Measurements from ENCODE around the gene ARPP21.
A peak's percentile ranks its signal among the peaks of the same experiment; 100 is the strongest.

ARPP21 gene

DNA sequence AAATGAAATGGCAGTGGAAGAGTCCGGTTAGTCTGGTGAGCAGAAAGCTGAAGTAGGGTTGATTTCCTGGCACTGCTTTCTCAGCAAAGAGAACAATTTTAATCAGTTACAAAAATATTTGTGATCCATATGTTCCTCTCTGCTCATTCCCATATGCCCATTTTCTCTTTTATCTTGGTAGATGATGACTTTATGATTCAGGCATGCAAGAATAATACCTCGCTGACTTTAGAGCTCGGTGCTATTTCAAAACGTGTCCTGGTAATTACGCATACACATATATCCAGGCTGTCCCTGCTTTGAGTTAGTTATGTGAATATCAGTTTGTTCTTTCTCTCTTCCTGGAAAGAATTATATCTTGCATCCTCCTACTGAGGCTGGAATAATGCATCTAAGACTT is 38.5 kb downstream of the ARPP21 start:
- no peak for DNase-seq

DNA sequence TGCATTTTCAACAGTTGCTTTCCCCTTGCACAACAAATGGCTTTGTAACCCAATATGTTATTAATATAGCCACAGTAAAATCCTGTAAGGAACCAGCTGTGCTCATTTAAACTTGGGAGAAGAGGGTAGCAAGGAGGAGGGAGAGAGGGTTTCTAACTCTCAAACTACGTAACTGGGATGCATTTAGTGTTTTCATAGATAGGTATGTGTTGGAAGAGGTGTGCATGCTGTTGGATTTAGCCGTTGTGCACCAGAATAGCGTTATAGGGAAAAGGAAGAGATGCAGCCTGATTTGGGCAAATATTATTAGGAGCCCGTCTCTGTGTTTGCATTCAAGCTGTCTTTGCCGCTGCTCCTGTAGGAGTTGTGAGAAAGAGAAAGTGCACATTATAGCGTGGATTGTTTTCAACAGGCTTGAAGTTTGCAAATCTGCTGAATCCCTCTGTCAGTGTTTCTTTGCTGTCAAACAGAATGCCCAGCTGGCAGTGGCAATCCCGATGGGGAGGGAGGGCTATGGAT is 39.4 kb downstream of the ARPP21 start:
- peak; percentile 38 for DNase-seq

DNA sequence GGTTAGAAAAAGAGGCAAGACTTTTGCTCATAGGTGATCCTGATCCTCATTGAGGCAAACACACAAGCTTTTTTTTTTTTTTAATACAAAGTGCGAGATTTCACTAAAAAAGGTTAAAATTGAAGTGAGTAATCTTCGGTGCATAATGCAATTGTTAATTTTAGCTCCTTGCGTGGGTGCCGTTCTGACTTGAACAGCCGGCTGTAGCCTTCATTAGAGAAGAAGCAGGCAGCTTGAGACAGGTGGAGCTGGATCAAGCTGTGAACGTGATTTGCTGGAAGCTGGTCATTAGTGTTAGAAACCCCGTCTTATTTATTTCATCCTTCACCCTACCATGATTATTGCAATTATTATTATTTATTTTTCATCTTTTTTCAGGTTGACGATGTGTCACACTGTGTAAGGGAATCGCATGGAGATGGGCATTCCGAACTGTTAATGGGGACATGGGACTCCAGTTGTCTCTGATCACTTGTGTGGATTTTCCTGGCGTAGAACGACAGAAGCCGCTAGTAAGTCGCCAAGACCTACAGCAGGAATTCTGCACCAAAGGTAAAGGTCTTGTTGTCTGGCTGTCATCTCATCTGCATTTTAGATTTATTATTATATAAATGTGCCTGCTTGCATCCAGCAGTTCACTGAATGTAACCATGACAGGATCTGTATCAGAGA is 40.2 kb downstream of the ARPP21 start:
- no peak for DNase-seq

DNA sequence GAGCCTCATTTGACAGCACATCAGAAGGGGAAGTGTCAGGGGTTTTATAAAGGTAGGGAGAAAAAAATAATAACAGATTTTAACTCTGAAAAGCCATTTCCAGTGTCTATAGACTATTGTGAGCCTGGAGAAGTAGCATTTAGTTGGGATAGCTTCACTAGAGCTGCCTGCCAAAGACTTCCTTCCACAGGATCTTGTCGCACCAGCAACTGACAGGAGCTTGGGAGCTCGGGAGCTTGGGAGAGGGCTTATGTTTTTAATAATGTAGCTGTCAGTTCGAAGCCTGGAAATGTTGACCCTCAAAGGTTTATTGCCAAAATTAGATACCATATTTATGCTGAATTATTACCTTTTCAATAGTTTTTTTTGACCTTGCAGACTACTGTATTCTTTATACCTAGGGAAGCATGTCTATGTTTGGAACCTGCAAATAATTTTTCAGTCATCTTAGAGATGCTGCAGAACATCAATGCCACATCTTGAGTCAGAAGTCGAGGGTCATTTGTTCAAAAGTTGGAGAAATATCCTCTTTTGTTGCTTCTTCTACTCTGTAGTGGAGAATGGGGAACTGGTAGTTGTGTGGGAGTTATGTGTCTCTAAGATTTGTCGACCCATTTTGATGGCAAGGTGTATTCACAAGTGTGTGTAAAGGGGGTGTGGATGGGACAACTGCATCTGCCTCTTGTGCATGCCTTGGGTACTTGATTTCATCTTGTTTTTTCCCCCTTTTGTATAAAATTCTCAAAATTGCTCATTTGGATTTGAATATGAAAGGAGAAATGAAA is 41.7 kb downstream of the ARPP21 start:
- DNase-seq: no peak

DNA sequence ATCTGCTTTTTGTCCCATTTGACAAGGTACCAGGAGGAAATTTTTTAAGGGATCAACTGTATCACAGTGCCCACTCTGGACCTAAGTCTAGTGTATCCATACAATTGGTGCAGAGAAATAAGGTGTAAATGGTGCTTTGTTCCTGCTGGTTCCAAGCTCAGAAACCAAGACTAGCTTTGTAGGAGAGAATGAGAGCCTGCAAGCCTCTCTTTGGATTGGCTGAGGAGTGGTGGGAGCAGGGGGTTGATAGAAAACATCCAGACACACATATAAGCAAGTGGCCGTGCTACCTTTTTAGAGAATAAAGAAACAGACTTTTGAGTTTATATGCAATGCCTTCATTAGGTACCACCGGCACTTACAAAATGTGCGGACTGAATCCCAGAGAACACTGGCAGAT is 45.8 kb downstream of the ARPP21 start:
- no peak for DNase-seq

DNA sequence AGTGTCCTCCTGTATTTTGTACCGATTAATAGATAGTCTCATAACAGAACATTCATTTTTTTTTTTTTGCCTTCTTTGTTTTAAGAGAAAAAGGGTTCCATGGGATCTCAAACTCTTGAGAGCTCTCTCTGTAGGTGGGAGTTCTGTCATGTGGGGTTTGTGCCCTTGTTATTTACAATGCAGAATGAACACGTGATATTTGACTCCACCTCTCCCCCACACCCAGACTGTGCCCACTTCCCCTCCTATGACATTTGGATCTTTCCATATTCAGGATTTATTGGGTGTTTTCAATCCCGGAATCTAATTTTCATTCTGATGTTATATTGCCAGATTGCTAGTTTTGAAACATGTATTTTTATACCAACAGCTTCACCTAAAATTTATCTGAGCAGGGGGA is 49.5 kb downstream of the ARPP21 start:
- no peak for DNase-seq

DNA sequence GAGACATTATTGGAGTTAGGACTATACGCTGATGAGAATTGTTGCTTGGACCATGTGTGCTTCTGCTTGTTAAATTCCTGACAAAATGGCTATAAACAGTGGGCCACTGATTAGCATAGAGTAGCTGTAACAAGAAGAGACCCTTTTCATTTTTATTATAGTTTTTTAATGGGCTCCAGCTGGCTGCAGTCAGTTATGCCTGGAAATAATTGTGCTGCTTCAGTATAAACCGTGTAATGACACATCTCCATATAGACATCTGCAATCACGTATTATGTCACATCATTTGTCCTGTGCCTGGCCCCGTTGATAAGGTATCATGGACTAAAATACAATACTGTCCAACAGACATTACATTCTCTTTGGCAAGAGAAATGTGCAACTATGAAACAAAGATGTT is 50.9 kb downstream of the ARPP21 start:
- DNase-seq: no peak

DNA sequence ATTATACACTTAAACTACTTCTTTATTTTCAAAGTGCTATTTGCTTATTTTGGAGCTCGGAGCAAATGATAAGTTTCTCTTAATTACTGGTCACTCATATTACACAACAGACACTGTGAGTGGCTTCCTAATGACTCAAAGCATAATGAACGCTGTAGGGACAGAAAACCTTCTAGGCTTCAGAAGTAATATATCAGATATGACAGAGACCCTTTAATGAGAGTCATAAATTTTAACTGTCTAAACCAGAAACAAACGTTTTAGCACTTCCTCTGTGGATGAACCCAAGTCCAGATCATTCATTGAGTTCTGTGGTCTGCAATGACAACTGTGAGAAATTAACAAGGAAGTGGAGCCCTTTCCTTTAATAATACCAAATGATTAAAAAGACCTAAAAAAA is 66.6 kb downstream of the ARPP21 start:
- DNase-seq: no peak

DNA sequence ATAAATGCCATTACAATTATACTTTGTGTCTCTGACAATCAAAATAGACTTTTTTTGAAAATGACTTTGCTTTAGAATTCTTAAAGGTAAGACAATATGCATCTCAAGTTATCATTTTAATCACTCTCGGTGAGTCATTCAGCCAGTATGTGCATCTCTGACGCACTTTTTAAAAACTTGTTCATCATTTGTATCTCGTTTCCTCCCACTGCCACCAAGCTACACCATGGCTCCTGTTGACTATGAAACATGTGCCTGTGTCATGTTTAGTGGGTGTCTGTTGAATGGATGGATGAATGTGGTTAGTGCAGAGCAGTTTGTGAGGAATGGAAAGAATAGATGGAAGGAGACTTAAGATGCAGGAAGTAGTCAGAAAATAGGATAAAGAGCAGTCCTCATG is 68.6 kb downstream of the ARPP21 start:
- DNase-seq: no peak

DNA sequence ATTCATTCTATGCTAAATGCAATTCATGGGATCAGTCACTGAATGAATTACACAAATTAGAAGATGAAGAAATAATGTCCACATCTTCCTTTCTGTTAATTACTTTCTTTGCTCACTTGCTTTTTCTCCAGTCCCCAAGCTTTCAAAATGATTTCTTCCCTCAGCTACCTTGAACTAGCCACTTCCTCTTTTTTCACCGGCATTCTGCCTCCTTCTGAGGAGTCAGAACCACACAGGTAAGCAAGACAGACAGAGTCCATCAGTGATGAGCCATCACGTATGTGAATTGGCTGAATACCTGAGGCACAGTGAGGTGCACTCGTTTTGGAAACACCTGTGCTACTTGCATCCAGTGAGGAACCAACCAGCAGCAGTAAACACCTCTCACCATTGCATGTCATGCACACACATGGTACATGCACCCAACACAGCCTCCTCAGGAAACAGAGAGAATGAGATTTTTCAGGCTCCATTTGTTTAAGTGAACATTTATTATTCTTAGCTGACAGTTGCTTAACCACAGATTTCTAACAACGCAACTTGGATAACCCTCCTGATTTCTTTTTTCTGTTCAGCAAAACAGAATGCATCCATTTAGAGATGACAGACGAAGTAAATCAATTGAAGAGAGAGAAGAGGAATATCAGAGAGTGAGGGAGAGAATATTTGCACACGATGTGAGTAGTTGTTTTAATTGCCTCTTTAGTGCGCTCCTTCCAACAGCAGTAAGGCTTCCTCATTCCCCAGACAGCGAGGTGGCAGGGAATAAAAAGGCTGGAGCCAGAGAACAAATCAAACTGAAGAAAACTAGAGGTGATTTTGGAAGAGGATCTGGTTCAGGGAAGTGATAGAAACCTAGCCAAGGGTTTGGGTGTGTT is 69.3 kb downstream of the ARPP21 start:
- DNase-seq: no peak

DNA sequence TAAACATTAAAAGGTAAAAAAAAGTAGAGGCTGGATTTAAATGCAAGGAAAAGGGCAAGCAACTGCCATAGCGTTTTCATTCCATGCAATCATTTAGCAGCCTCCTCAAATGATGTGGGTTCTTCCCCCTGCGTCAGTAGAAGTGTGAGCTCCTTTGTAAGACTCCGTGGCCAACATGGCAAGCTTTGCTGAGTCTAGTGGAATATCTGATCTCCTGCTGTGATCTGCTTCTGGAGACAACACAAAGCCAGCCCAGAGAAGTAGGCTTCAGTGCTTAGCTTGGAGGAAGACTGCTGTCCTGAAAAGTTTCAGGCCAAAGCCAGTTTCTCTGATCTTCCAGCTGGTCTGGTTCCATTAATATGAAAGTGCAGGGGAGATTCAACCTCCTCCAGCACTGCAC is 70.4 kb downstream of the ARPP21 start:
- no peak for DNase-seq

DNA sequence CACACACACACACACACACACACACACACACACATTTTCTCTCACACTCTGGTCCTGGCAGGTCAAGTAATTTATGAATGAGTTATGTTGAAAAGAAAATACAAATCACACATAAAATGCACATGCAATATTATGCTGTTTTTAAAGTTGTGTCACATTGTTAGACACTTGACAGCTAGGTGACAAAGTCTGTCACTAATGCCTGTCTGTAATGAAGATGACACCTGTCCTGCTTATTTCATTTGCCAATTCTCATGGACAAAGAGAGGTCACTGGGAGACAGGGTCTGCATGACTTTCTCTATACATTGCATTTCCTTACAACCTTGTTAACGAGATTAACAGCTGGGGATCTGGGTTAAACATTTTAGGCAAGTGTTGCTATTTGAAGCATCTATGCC is 71.2 kb downstream of the ARPP21 start:
- DNase-seq: no peak

DNA sequence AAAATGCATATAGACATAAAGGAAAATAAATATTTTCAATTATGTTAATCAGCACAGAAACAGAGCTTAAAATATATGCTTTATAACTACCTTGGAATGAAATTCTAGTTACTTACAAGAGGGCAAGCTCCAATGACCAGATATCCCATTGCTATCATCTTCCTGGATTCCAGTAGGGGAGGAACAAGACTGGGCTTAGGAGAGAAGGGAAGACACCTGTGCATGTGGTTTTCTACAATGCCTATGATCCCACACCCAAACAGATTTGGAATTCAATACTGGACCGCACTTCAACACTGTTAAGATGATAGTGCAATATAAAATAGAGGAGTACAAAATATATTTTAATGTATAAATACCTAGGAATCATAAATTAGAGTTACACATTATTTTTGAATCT is 79.6 kb downstream of the ARPP21 start:
- DNase-seq: no peak

DNA sequence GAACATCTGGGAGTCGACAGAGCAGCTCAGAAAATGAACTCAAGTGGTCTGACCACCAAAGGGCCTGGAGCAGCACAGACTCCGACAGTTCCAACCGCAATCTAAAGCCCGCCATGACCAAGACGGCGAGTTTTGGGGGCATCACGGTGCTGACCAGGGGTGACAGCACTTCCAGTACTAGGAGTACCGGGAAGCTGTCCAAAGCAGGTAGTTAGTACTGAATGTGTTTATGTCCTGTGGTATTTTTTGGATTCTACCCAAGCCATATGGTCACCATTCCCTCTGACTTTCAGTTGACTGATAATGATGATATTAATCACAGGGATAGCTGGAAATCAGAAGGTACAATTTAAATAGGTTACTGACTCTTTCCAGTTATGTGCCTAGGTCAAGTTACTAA is 82.3 kb downstream of the ARPP21 start:
- no peak for DNase-seq

DNA sequence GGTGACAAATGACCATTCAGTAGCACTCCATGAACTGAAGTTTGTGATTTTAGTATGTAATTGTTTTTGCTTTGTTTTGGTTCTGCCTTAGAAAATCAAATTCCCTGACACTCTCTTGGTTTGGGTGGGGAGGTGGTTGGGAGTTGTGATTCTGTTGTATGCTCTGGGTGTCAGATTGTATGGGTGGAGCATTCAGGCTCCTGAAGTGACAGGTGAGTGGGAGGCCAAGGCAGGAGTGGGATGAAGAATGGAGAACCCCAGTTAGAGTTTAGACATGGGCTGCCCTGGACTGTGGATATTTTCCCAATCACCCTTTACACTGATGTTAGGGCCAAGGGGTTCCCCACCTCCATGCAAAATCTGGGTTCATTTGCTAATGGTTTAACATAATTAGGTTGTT is 83.6 kb downstream of the ARPP21 start:
- no peak for DNase-seq

DNA sequence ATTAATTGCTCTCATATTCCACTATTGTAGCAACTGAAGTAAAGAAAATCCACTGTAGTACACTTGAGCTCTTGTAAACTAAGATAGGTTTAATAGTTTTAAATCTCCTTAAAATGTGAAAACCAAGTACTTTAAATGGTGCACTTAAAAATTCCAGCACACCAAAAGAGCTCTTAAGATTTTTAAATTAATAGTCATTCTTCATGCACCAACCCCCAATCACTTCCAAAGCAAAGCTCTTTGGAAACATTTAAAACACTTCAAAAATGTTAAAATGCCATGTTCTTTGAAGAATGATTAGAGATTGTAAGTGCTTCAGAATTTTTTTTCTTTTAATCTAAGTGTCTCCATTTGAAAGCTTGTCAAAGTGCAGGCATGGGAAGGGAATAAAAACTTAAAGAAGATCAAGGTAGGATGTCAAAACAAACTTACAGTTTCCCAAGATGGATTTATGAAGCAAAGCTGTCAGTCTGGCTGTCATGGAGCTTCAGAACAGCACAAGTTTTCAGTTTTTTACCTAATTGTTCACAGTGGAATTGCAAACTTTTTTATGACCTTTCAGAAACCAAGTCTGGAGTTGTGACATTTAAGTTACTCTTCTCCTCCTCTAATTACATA is 84.3 kb downstream of the ARPP21 start:
- DNase-seq: no peak

DNA sequence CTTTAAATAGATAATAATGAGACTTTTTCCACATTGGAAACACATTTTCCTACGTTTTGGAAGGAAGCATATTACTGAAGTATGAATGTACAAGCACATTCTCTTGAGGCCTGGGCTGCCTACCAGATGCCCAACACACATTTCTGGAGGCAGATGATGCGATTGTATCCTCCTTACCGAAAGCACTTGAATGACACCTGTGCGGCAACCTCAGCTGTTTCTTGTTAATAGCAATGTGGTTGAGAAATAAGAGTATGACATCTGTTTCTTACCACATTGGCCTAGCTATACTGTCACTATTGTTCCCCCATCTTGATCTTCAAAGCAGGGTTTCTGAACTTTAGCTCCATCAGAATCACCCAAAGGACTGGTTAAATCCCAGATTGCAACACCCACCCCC is 84.8 kb downstream of the ARPP21 start:
- DNase-seq: no peak

DNA sequence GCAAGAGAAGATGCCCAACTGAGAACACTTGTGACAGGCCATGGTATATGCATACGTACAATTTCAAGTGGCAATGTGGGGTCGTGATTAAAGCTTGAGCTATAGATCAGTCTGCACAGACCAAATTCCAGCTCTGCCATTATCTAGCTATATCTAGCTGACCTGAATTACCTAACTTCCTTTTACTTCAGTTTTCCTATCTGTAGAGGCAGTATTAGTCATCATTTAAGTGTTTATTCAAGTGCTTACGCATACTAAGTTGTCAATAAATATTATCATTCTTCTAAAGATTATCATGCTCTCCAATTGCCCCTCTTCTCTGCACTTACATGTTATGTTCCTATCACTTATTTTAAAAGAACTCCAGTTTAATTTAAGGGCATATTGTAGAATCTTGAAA is 87.9 kb downstream of the ARPP21 start:
- DNase-seq: no peak

DNA sequence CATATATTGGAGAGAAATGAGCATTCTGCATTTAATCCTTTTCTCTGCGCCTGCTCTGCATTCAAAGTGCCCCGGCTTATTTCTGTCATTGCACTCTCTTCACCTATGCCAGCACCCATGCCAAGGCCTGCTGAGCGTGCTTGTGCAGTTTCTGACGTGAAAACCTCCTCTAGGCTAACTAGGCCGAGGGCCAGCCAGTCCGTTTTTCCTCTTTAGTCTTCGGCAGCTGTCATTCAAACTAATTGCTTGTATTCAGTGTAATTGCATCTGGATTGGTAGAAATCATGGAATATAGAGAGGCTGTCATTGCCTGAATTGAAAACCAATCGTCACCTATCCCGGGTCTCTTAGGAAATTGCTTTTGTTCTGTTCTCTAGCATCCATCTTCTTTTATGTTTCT is 94.0 kb downstream of the ARPP21 start:
- no peak for DNase-seq

DNA sequence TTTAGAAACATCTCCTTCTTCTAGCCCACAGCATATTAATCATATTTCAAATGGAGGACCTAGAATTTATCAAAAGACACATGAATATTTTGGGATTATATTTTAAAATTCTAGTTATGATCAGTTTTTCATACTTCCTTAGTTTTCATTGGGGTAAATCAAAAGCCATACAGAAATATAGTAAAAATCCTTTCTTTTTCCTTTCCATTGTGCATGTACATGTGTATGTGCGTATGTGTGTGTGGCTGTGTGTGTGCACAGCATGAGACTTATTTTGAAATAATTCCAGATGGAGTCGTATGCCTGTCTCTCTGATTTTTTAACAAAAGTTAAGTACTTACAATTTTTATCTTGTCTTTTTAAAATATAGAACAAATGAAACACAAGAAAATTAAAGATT is 94.5 kb downstream of the ARPP21 start:
- no peak for DNase-seq

DNA sequence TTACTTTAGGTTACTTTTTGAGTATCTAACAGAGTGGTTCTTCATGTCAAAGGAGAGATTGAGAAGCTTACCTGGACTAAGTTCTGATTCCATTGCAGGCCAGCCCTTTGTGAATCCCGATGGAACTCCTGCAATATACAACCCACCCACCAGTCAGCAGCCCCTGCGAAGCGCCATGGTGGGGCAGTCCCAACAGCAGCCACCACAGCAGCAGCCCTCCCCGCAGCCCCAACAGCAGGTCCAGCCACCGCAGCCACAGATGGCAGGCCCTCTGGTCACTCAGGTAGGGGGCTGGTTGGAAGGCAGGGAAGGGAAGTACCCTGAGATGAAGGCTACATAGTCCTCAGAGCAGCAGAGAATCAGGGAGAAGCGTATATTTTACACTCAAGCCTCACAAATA is 97.8 kb downstream of the ARPP21 start:
- DNase-seq: no peak

DNA sequence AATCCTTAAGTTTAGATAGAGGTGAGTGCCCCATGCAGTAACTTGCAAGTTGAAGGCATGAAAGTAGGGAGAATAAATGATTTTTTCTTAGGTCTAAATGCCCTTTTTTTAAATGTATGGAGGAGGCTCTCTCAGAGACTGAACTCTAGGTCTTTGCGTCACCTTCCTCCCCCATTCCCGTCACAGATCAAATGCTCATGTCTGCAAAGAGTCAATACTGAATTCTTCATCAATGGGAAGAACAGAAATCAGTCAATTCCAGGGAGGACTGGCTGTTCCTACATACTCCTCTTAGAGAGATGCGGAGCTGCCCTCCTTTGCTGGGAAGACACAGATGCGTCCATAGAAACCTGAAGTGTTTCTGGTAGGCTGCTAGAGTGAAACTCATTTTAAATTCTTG is 98.2 kb downstream of the ARPP21 start:
- no peak for DNase-seq

All from right hindlimb (tissue), 1 donor.